GM23338 (cell line): ENCODE data around the gene GRID1. TPM values are rescaled to one million over a fixed set of nuclear protein-coding genes. Genes with fewer than 3 reads are reported as not detected.

Experiments
- ATAC-seq: fragments of 200-7000 bp; cut with Tn5 transposase; 3 replicates; pipeline ENCODE4 v1.9.1; 2020
- DNase-seq: peaks from one replicate; pipeline ENCODE4 v3.0.0-alpha.2; 2015; ENCODE audit warnings: low spot score
- H2AFZ ChIP-seq: fragments of 200-600 bp; sonication (generic); 2 replicates; pipeline ENCODE4 v1.8.0; 2016; ENCODE audit warnings: antibody characterized with exemption, mild to moderate bottlenecking, moderate library complexity
- H3F3A ChIP-seq: fragments of 200-600 bp; sonication (generic); replicated peaks from 2 replicates; pipeline ENCODE4 v1.8.0; 2017; ENCODE audit warnings: antibody characterized with exemption, mixed run types, low read depth
- H3K27ac ChIP-seq: fragments of 200-600 bp; sonication (generic); 2 replicates; pipeline ENCODE4 v1.6.1; 2016; ENCODE audit warnings: low read depth
- H3K27me3 ChIP-seq: fragments of 200-600 bp; sonication (generic); 2 replicates; pipeline ENCODE4 v1.8.0; 2016; ENCODE audit warnings: mild to moderate bottlenecking, mixed run types, moderate library complexity; ENCODE audit not compliant: insufficient read depth
- H3K36me3 ChIP-seq: fragments of 200-600 bp; sonication (generic); 2 replicates; pipeline ENCODE4 v1.8.0; 2016; ENCODE audit warnings: mild to moderate bottlenecking; ENCODE audit not compliant: insufficient read depth
- H3K4me1 ChIP-seq: fragments of 200-600 bp; sonication (generic); 2 replicates; pipeline ENCODE4 v1.8.0; 2016; ENCODE audit warnings: mild to moderate bottlenecking, moderate library complexity; ENCODE audit not compliant: insufficient read depth
- H3K4me2 ChIP-seq: fragments of 200-600 bp; sonication (generic); 2 replicates; pipeline ENCODE4 v1.7.1; 2017; ENCODE audit warnings: mixed run types
- H3K4me3 ChIP-seq: fragments of 200-600 bp; sonication (generic); 2 replicates; pipeline ENCODE4 v1.6.1; 2016; ENCODE audit warnings: mixed run types
- H3K79me2 ChIP-seq: fragments of 200-600 bp; sonication (generic); replicated peaks from 2 replicates; pipeline ENCODE4 v1.8.0; 2017; ENCODE audit warnings: mild to moderate bottlenecking; ENCODE audit not compliant: insufficient read depth
- H3K9me2 ChIP-seq: fragments of 200-600 bp; sonication (generic); 2 replicates; pipeline ENCODE4 v1.8.0; 2017; ENCODE audit not compliant: insufficient read depth
- H4K20me1 ChIP-seq: fragments of 200-600 bp; sonication (generic); replicated peaks from 2 replicates; pipeline ENCODE4 v1.8.0; 2017; ENCODE audit warnings: mild to moderate bottlenecking; ENCODE audit not compliant: insufficient read depth
- H3K27ac Mint-ChIP-seq: 2 replicates; pipeline ENCODE4 v1.8.0; 2020; ENCODE audit warnings: inconsistent platforms, mild to moderate bottlenecking, moderate library complexity, mixed read lengths
- H3K27me3 Mint-ChIP-seq: 3 replicates; pipeline ENCODE4 v1.8.0; 2022; ENCODE audit warnings: low read depth, mild to moderate bottlenecking, moderate library complexity, mixed read lengths, inconsistent platforms; ENCODE audit not compliant: insufficient read depth, poor library complexity
- H3K36me3 Mint-ChIP-seq: 3 replicates; pipeline ENCODE4 v1.8.0; 2021; ENCODE audit warnings: low read depth, mild to moderate bottlenecking, inconsistent platforms, moderate library complexity, mixed read lengths
- H3K4me1 Mint-ChIP-seq: 3 replicates; pipeline ENCODE4 v1.8.0; 2020; ENCODE audit warnings: mild to moderate bottlenecking, inconsistent platforms, mixed read lengths
- H3K4me3 Mint-ChIP-seq: 3 replicates; pipeline ENCODE4 v1.8.0; 2021; ENCODE audit warnings: moderate library complexity, mild to moderate bottlenecking, inconsistent platforms, mixed read lengths
- H3K9me3 Mint-ChIP-seq: 3 replicates; pipeline ENCODE4 v1.8.0; 2020; ENCODE audit warnings: moderate library complexity, mild to moderate bottlenecking, inconsistent platforms, mixed read lengths
- CREB1 ChIP-seq: fragments of 250-450 bp; sonication (Bioruptor Pico); IDR thresholded peaks from 2 replicates; pipeline ENCODE4 v1.5.0; 2020; ENCODE audit warnings: low read depth, mild to moderate bottlenecking, moderate library complexity
- EZH2 ChIP-seq: fragments of 200-600 bp; sonication (generic); IDR thresholded peaks from one replicate; pipeline ENCODE4 v1.8.0; 2017; ENCODE audit warnings: antibody characterized with exemption, mild to moderate bottlenecking, low read depth; ENCODE audit not compliant: unreplicated experiment
- NANOG ChIP-seq: IDR thresholded peaks from 2 replicates; pipeline ENCODE4 v1.6.1; 2016; ENCODE audit warnings: antibody characterized with exemption, borderline replicate concordance
- POLR2AphosphoS5 ChIP-seq: IDR thresholded peaks from 2 replicates; pipeline ENCODE4 v1.6.1; 2016; ENCODE audit warnings: antibody characterized with exemption, low read depth
- STAT1 ChIP-seq: IDR thresholded peaks from one replicate; pipeline ENCODE4 v1.6.1; 2016; ENCODE audit warnings: antibody characterized with exemption; ENCODE audit not compliant: unreplicated experiment
- polyA plus RNA-seq: library from polyadenylated mRNA; unstranded; fragments of >200 nt; fragmentation: Nextera tagmentation; extraction: Ambion mirVana; gene quantifications from 2 replicates; pipeline ENCODE4 v1.2.1, GENCODE V29; 2016
- total RNA-seq: library from RNA; depleted of rRNA; stranded (reverse); fragments of >200 nt; shearing (Covaris generic); gene quantifications from 2 replicates; pipeline ENCODE4 v1.2.3, GENCODE V29; 2014
- TF ChIP-seq, protein P1 (sequence below), 2 experiments: fragments of 200-600 bp in 1 of 2; sonication (generic) in 1 of 2; conservative IDR thresholded peaks; 2 replicates each; pipeline versions ENCODE4 v1.5.1 to v1.6.1; 2016 to 2017; ENCODE audit warnings: antibody characterized with exemption in 2 of 2, low read depth in 2 of 2, mild to moderate bottlenecking in 2 of 2, moderate library complexity in 1 of 2
- TF ChIP-seq, protein P2 (sequence below): fragments of 250-450 bp; sonication (Bioruptor Pico); IDR thresholded peaks from 2 replicates; pipeline ENCODE4 v1.5.0; 2020; ENCODE audit warnings: mild to moderate bottlenecking, moderate library complexity

The GRID1 gene
- total and polyA plus RNA-seq, 2 experiments from 2014 or later, result 0.14 to 0.15 TPM

DNA sequence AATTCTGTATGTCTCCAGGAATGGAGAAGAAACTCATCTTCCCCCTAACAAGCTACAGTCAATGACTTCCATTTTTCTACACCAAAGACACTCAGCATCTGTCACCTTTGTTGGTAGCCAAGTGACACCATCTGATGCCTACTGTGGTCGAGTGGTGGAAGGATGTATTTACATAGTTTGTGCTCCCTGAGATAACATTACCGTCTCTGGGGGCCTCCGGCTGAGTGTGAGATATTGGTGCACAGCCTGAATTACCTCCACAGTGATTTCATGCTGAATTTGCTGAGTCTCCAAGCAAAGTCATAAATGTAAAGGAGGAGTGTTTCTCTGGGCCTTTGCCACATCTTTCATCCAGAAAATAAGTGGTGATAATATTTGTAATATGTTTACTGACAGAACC is 114.0 kb downstream of the GRID1 start:
- Histone ChIP-seq H3K36me3 (no peaks in the 10 kb centered on the region), H3F3A (no peaks in the 10 kb centered on the region), H3K4me3 (no peak overlapping the region), H3K79me2 (no peaks in the 10 kb centered on the region), H2AFZ (no peak overlapping the region), H4K20me1 (no peaks in the 10 kb centered on the region), H3K4me2 (no peak overlapping the region), H3K27ac (no peak overlapping the region), H3K27me3 (no peaks in the 10 kb centered on the region), H3K9me2 (no peaks in the 10 kb centered on the region), H3K4me1 (0 out of 2 replicates have a peak, but pooled peaks cover 9% of the 10 kb centered on the region)
- Mint-ChIP-seq H3K4me1 (peaks cover 14% of the 10 kb centered on the region), H3K27ac (no peak overlapping the region), H3K36me3 (peaks cover 4% of the 10 kb centered on the region; the same call in 2 of the 3 replicates), H3K27me3 (peaks cover 7% of the 10 kb centered on the region), H3K4me3 (no peak overlapping the region), H3K9me3 (peaks cover 16% of the 10 kb centered on the region)
- TF ChIP-seq EZH2, result no peak
- no peak for TF ChIP-seq POLR2AphosphoS5
- no peak for TF ChIP-seq STAT1
- TF ChIP-seq NANOG, result no peak
- no peak for TF ChIP-seq CREB1 (CRISPR knock-in tag)
- TF ChIP-seq, protein P1, sequence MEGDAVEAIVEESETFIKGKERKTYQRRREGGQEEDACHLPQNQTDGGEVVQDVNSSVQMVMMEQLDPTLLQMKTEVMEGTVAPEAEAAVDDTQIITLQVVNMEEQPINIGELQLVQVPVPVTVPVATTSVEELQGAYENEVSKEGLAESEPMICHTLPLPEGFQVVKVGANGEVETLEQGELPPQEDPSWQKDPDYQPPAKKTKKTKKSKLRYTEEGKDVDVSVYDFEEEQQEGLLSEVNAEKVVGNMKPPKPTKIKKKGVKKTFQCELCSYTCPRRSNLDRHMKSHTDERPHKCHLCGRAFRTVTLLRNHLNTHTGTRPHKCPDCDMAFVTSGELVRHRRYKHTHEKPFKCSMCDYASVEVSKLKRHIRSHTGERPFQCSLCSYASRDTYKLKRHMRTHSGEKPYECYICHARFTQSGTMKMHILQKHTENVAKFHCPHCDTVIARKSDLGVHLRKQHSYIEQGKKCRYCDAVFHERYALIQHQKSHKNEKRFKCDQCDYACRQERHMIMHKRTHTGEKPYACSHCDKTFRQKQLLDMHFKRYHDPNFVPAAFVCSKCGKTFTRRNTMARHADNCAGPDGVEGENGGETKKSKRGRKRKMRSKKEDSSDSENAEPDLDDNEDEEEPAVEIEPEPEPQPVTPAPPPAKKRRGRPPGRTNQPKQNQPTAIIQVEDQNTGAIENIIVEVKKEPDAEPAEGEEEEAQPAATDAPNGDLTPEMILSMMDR (conservative IDR thresholded peaks at IDR 0.05; ENCODE audit: low read depth in 2 of 2), result no peak
- TF ChIP-seq, protein P2, sequence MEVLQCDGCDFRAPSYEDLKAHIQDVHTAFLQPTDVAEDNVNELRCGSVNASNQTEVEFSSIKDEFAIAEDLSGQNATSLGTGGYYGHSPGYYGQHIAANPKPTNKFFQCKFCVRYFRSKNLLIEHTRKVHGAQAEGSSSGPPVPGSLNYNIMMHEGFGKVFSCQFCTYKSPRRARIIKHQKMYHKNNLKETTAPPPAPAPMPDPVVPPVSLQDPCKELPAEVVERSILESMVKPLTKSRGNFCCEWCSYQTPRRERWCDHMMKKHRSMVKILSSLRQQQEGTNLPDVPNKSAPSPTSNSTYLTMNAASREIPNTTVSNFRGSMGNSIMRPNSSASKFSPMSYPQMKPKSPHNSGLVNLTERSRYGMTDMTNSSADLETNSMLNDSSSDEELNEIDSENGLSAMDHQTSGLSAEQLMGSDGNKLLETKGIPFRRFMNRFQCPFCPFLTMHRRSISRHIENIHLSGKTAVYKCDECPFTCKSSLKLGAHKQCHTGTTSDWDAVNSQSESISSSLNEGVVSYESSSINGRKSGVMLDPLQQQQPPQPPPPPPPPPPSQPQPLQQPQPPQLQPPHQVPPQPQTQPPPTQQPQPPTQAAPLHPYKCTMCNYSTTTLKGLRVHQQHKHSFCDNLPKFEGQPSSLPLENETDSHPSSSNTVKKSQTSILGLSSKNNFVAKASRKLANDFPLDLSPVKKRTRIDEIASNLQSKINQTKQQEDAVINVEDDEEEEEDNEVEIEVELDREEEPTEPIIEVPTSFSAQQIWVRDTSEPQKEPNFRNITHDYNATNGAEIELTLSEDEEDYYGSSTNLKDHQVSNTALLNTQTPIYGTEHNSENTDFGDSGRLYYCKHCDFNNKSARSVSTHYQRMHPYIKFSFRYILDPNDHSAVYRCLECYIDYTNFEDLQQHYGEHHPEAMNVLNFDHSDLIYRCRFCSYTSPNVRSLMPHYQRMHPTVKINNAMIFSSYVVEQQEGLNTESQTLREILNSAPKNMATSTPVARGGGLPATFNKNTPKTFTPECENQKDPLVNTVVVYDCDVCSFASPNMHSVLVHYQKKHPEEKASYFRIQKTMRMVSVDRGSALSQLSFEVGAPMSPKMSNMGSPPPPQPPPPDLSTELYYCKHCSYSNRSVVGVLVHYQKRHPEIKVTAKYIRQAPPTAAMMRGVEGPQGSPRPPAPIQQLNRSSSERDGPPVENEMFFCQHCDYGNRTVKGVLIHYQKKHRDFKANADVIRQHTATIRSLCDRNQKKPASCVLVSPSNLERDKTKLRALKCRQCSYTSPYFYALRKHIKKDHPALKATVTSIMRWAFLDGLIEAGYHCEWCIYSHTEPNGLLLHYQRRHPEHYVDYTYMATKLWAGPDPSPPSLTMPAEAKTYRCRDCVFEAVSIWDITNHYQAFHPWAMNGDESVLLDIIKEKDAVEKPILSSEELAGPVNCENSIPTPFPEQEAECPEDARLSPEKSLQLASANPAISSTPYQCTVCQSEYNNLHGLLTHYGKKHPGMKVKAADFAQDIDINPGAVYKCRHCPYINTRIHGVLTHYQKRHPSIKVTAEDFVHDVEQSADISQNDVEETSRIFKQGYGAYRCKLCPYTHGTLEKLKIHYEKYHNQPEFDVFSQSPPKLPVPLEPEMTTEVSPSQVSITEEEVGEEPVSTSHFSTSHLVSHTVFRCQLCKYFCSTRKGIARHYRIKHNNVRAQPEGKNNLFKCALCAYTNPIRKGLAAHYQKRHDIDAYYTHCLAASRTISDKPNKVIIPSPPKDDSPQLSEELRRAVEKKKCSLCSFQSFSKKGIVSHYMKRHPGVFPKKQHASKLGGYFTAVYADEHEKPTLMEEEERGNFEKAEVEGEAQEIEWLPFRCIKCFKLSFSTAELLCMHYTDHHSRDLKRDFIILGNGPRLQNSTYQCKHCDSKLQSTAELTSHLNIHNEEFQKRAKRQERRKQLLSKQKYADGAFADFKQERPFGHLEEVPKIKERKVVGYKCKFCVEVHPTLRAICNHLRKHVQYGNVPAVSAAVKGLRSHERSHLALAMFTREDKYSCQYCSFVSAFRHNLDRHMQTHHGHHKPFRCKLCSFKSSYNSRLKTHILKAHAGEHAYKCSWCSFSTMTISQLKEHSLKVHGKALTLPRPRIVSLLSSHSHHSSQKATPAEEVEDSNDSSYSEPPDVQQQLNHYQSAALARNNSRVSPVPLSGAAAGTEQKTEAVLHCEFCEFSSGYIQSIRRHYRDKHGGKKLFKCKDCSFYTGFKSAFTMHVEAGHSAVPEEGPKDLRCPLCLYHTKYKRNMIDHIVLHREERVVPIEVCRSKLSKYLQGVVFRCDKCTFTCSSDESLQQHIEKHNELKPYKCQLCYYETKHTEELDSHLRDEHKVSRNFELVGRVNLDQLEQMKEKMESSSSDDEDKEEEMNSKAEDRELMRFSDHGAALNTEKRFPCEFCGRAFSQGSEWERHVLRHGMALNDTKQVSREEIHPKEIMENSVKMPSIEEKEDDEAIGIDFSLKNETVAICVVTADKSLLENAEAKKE (CRISPR knock-in tag), result no peak
- ATAC-seq, result no peak
- no peak for DNase-seq
